Left renal cortex interstitium (tissue), 4 donors: ENCODE measurements around the gene CLBA1. TPM values are rescaled to one million over a fixed set of nuclear protein-coding genes. Genes with fewer than 3 reads are reported as not detected.

Source experiments
- DNase-seq, 4 donors: peaks; one replicate each; pipeline ENCODE4 v3.0.0-alpha.2; 2013; ENCODE audit warnings: low read depth in 4 of 4, low spot score in 2 of 4, missing footprints in 1 of 4
- polyA plus RNA-seq, 4 donors: library from polyadenylated mRNA; unstranded; fragments of 120-200 nt; gene quantifications; one replicate each; pipeline ENCODE4 v1.2.1, GENCODE V29; 2013; ENCODE audit not compliant: insufficient read length in 4 of 4

CLBA1 gene
- polyA plus RNA-seq, 4 donors: 22.0 to 34.9 (median 25.4) TPM

GRCh38 chr14:104978746-104979691 lies 6.6 kb upstream of the CLBA1 start:
- no peak for DNase-seq

- DNase-seq: no peak
These were observed 5.6 kb upstream of the CLBA1 start for GRCh38 chr14:104979758-104980610.

GRCh38 chr14:104980611-104981531 lies 4.7 kb upstream of the CLBA1 start:
- no peak for DNase-seq

GRCh38 chr14:104981699-104982541 lies 3.7 kb upstream of the CLBA1 start:
- DNase-seq: no peak

DNA sequence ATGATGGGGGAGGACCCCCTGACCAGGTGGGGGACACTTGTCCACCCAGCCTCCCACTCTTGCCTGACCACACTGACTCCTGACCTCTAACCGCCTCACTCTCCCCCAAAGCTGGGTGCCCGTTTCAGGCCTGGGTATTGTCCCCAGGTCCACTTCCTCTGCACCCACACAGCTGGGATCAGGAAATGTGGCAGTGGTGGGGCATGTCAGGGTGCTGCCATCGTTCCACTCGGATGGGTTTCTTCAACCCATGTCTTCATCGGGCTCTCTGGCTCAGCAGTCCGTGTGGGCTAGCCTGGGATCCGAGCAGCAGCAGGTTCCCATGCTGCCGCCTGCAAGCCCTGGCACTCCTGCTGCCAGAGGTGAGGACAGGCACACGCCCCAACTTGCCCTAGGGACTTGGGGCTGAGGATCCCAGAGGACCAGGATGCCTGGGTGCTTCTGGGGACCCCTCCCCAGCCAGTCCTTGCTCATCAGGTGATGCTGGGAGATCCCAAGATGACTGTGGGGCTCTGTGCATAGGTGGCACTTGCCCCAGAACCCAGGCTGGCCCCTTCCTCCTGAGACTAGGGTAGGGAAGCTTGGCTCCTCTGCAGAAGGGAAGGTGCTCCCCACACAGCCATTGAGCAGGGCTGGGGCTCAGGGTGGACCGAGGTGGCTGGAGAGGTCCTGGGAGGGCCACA lies 2.9 kb upstream of the CLBA1 start:
- no peak for DNase-seq

DNA sequence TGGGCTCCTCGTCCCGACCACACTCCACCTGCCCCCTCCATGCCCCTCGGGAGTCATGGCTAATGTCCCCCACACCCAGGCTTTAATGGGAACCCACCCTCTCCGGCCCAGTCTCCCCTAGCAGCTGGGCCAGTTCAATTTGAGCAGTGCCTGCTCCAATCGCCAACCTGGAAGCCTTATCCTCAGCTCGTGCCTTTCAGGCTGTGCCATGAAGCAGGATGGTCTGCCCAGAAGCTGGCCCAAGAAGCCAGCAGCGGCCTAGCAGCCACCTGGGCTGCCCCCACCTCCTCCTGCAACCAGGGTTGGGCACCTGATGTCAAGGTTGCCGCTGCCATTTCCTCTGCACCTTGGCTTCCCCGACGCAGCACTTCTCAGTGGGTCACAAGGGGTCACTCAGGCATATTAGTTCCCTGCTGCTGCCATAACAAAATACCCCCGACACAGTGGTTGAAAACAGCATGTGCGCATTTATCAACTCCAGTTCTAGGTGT lies 2.3 kb upstream of the CLBA1 start:
- DNase-seq: no peak

DNA sequence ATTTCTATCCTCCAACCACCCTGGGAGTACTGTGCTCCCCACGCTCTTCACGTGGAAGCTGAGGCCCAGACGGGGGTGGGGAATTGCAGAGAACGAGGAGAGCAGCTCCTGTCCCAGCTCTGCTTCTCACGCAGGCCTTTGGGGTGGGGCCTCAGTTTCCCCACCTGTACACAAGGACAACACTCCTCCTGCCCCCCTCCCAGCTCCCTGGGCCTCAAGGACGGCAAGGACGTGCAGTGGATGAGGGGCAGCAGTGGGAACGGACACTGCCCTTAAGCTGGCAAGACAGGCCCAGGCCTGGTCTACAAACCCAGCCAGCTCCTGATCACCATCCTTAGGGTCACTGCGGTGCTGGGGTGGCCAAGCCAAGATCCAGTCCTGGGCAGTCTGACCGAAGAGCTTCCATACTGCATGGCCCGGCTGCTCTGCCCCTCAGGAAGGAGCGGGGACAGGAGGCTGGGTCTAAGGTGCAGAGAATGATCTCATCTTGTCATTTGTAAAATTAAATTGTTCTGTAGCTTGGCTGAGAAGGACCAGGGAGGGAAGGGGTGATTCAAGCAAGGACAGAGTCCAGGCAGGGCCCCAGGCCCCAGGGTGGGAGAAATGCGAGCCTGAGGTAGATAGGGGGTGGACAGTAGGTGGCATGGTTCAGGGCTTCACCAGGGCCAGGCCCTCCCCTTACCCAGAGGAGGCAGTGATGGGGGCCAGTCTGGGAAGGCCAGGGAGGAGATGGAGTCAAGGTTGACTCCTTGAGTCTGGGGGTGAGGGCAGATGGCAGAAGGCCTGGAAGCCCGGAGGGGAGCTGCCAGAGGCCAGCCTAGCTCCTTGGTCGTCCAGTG lies 1.3 kb upstream of the CLBA1 start:
- DNase-seq: no peak

GRCh38 chr14:104986487-104987164 lies 1.0 kb downstream of the CLBA1 start:
- no peak for DNase-seq

- DNase-seq: no peak
These were observed 3.8 kb downstream of the CLBA1 start for GRCh38 chr14:104989236-104989950.

GRCh38 chr14:104989951-104990303 lies 4.3 kb downstream of the CLBA1 start:
- no peak for DNase-seq

DNA sequence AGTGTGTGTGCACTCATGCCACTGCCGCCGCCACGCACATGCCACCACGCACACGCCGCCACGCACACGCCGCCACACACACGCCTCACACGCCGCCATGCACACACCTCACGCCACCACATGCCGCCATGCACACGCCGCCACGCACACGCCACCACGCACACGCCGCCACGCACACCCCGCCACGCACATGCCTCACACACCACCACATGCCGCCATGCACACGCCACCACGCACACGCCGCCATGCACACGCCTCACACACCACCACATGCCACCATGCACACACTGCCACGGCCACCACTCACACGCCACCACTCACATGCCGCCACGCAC lies 6.3 kb downstream of the CLBA1 start:
- no peak for DNase-seq

DNA sequence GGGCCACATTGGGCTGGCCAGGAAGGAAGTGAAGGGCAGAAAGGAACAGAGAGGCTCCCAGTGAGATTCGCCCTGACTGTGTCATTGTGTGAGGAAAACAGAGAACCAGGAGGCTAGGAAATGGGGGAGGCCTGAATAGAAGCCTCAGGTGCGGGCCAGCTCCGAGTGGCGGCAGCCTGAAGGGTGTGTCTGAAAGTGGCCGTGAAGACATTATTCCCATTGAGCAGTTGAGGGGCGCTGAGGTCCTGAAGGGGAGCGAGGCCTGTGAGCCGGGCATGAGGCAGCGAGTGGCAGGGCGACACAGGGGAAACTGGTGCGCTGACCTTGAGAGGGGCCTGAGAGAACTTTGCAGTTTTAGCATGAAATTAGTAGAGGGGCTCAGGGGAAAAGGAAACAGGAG lies 6.9 kb downstream of the CLBA1 start:
- no peak for DNase-seq

DNA sequence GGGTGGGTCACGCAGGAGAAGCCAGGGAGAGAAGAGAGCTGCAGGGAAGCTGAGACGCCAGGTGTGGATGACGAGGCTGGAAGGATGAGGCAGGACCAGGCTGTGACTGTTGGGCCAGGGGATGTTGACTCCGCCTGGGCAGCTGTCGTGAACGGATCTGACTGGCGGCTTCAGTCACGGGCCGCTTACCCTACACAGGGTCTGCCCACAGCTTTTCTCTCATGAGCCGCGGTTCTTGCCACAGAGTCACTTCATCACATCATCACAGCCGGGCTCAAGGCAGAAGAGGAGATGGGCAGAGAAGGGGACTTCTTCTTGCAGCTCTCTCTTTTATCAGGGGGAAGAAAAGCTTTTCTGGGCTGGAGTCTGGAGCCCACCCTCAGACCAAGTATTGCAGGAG lies 7.7 kb downstream of the CLBA1 start:
- no peak for DNase-seq

- DNase-seq: no peak
These were observed 8.4 kb downstream of the CLBA1 start for GRCh38 chr14:104993808-104994591.

GRCh38 chr14:104994978-104995377 lies 9.4 kb downstream of the CLBA1 start:
- DNase-seq: no peak

DNA sequence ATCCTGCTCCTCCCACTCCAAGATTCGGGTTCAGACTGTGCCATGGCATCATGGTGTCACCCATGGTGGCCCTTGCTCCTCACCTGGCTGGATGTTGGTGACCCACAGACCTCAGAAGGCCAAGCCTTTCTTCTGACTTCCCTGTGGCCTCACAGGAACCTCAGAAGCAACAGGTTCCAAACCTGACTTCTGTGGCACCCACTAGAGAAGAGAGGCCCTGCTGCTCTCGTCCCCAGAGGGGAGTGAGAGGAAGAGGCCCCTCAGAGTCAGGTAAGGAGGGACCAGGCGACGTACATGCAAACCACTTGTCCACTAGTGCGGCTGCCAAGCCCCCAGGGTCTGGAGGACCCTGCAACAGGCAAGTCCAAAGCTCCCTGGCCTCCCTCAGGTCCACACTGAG lies 10.4 kb downstream of the CLBA1 start:
- no peak for DNase-seq
